Cardiac fibroblast (primary cell): ENCODE data around the gene TMEM131.

ENCODE experiments used
- DNase-seq, 2 donors: peaks; one replicate each; pipeline versions ENCODE4 v3.0.0 to v3.0.0-alpha.2; 2010; ENCODE audit warnings: low read depth in 2 of 2
- H3K4me3 ChIP-seq, 2 donors: replicated peaks in 1 of 2; 1 replicate in 1 of 2; 2 replicates in 1 of 2; pipeline ENCODE4 v1.5.1; 2011; ENCODE audit warnings: low read depth in 2 of 2, low read length in 2 of 2, mild to moderate bottlenecking in 2 of 2, moderate library complexity in 1 of 2
- TF ChIP-seq, protein P1 (sequence below): IDR thresholded peaks from one replicate; pipeline ENCODE4 v1.5.1; 2011; ENCODE audit warnings: low read depth, mild to moderate bottlenecking, low read length, inconsistent platforms

TMEM131 gene

DNA sequence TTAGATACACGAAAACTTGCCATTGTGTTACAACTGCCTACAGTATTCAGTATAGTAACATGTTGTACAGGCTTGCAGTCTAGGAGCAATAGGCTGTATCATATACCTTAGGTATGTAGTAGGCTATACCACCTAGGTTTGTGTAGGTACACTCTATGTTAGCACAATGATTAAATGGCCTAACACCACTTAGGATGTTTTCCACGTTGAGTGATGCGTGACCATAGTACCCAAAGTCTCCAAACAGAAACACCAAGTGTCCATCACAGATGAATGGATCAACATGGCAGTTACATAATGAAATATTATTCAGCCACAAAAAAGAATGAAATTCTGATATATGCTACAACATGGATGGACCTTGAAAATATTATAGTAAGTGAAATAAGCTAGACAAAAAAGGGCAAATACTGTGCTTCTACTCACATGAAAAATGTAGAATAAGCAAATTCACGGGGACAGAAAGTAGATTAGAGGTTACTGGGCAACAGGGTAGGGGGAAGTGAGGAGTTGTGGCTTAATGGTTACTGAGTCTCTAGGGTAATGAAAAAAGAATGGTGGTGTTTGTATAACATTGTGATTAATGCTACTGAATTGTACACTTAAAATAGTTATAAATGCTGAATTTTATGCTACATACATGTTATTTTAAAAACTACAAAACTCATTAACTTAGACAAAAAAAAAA, 62.6 kb downstream of the TMEM131 start:
- TF ChIP-seq, protein P1, sequence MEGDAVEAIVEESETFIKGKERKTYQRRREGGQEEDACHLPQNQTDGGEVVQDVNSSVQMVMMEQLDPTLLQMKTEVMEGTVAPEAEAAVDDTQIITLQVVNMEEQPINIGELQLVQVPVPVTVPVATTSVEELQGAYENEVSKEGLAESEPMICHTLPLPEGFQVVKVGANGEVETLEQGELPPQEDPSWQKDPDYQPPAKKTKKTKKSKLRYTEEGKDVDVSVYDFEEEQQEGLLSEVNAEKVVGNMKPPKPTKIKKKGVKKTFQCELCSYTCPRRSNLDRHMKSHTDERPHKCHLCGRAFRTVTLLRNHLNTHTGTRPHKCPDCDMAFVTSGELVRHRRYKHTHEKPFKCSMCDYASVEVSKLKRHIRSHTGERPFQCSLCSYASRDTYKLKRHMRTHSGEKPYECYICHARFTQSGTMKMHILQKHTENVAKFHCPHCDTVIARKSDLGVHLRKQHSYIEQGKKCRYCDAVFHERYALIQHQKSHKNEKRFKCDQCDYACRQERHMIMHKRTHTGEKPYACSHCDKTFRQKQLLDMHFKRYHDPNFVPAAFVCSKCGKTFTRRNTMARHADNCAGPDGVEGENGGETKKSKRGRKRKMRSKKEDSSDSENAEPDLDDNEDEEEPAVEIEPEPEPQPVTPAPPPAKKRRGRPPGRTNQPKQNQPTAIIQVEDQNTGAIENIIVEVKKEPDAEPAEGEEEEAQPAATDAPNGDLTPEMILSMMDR, result no peak
- H3K4me3 ChIP-seq, result no peak overlapping the region

DNA sequence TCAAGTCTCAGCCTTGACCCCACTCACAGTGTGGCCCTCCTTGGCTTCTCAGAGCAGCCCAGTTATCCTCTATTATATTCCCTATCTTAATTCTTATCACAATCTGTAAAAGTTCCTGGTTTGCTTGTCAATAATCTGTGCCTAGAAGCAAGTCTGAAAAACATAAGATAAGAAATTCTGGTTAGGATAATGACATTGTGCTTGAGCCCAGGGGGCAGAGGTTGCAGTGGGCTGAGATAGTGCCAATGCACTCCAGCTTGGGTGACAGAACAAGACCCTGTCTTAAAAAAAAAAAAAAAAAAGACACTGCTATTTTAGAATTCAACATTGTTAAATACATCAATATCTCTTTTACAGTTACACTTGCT, 63.9 kb downstream of the TMEM131 start:
- no peak overlapping the region for H3K4me3 ChIP-seq
- no peak for DNase-seq
- TF ChIP-seq, protein P1, result no peak

More for the DNA sequence above, 62.6 kb downstream of the TMEM131 start:
- no peak for DNase-seq

DNA sequence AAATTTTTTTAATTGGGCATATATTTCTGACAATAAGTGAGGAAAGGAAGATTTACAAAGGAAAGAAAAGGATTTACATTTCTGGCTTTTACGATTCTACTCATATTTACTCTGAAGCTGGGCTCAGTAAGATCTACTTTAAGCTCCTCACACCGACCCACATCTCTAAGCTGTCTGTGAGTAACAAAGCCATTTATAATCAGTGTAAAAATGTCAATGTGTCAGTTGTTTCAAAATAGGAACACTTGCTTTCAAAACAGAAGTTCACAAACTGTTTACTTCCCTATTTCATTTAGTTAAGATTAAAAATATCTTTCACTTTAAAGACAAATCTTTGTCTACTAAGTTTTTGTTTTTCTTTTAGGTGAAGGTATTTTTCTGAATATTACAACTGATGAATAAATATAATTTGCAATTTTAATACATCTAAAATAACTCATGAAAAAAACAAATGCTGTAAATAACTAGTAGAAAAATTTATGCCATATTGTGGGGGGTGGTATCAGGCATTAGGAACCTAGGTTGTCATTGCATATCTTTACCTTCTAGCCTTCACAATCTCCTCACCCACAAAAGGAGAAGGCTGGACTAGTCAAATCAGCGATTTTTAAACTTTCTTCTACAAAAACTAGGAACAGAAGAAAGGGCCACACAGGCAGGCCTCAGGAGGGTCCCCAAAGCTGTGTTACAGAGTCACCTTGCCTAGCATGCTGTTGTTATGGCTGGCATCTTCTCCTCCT, 64.5 kb downstream of the TMEM131 start:
- H3K4me3 ChIP-seq, result no peak overlapping the region
- no peak for DNase-seq

DNA sequence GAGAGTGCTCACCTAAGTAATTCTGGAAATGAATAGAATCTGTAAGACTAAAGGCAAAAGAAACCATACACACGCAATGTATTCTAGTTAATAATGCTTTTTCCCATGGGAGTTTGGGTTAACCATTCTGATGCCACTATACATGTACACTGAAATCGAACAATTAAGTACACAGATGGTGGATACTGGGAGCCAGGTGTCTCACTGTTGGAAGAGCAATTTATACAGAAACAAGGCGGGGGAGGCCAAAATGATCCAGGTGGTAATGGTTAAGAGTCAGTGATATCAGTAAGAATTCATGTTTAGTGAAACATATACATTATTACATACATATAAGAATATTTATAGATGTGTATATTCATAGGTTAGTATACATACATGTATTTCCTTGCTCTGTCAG, 67.2 kb downstream of the TMEM131 start:
- no peak overlapping the region for H3K4me3 ChIP-seq
- TF ChIP-seq, protein P1, result no peak
- no peak for DNase-seq

More for the DNA sequence above, 64.5 kb downstream of the TMEM131 start:
- TF ChIP-seq, protein P1, result no peak

DNA sequence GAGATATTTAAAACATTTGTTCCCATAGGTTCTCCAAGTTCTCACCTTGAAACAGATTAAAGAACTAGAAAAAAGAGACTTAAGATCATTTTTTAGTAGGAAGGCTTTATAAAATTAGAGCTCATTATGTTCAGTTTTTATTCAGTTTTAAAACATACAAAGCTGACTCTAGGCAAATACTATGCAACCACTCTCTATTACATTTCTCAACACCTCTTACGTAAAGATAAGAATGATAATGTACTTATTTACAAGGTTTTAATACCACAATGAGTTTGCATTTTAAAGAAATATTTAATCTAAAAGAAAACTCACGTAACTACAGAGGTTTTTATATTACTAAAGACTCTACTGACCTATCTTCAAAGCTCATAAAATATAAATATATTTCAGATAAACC, 68.8 kb downstream of the TMEM131 start:
- TF ChIP-seq, protein P1, result no peak
- peak in 1 of 2 donors; percentile 14 for DNase-seq

DNA sequence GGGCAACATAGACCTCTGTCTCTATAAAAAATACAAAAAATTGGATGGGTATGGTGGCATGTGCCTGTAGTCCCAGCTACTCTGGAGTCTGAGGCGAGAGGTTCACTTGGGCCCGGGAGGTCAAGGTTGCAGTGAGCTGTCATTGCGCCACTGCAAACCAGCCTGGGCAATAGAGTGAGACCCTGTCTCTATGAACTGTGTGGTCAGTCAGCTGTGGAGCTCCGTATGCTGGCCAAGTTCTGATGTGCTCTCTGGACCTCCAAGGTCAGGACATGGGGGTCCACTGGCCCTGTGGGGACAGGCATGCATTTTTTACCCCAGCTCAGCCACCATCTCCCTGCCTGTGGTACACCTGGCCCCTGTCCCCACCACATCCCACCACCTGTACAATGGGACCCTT, 71.6 kb downstream of the TMEM131 start:
- no peak for DNase-seq
- TF ChIP-seq, protein P1, result no peak
- no peak overlapping the region for H3K4me3 ChIP-seq

More for the DNA sequence above, 68.8 kb downstream of the TMEM131 start:
- H3K4me3 ChIP-seq, result no peak overlapping the region
